HCT116 (cell line): ENCODE results near the gene MYH6. TPM values are rescaled to one million over a fixed set of nuclear protein-coding genes. Genes with fewer than 3 reads are reported as not detected.

Experiments
- ATAC-seq: fragments of 200-7000 bp; cut with Tn5 transposase; 2 replicates; pipeline ENCODE4 v1.9.1; 2020; ENCODE audit warnings: mild to moderate bottlenecking, moderate library complexity
- BruUV-seq: library from RNA; stranded (reverse); fragments of 400-500 nt; replicated peaks from 2 replicates; lab custom pipeline; 2021; lab: Mats Ljungman, UMichigan
- CTCF ChIA-PET: fragments of 300-600 bp; sonication (Branson Sonifier 250); formaldehyde crosslinking; loops from one replicate; lab custom pipeline; 2021; ENCODE audit warnings: antibody characterized with exemption; lab: Charles Lee
- POLR2A ChIA-PET: fragments of 300-600, 350-600 bp; sonication (Branson Sonifier 250); formaldehyde crosslinking; loops from one replicate; lab custom pipeline; 2021; ENCODE audit warnings: antibody characterized with exemption; lab: Charles Lee
- RAD21 ChIA-PET, 2 experiments: fragments of 300-600 bp; sonication (Branson Sonifier 250); formaldehyde crosslinking; loops; one replicate each; lab custom pipeline; 2023; ENCODE audit warnings: low total read pairs in 2 of 2; ENCODE audit not compliant: uncharacterized antibody in 2 of 2, unreplicated experiment in 2 of 2, low non-redundant PET in 1 of 2; lab: Charles Lee
- DNase-seq: peaks from one replicate; pipeline ENCODE4 v3.0.0-alpha.2; 2010; ENCODE audit warnings: low read depth, low spot score
- H2AFZ ChIP-seq: fragments of 200-600 bp; shearing (Covaris generic), sonication (generic); 2 replicates; pipeline ENCODE4 v1.6.1; 2017; ENCODE audit warnings: low read depth, mixed run types, mixed read lengths, antibody characterized with exemption, low read length; ENCODE audit not compliant: poor library complexity, severe bottlenecking
- H3K27ac ChIP-seq: 2 replicates; pipeline ENCODE4 v1.5.1; 2012; ENCODE audit warnings: low read depth, low read length
- H3K27me3 ChIP-seq: fragments of 200-600 bp; sonication (generic); 2 replicates; pipeline ENCODE4 v1.6.1; 2016; ENCODE audit warnings: mixed run types, low read length, mixed read lengths; ENCODE audit not compliant: insufficient read depth
- H3K36me3 ChIP-seq, 2 experiments: fragments of 200-500 bp in 1 of 2; fragments of 200-600 bp in 1 of 2; sonication (Bioruptor generic) in 1 of 2; sonication (generic) in 1 of 2; 2 replicates each; pipeline versions ENCODE4 v1.5.1 to v1.6.1; 2014 to 2016; ENCODE audit warnings: low read length in 2 of 2, inconsistent platforms in 1 of 2, mixed read lengths in 1 of 2, mixed run types in 1 of 2; ENCODE audit not compliant: insufficient read depth in 2 of 2, control insufficient read depth in 1 of 2
- H3K4me1 ChIP-seq, 2 experiments: fragments of 200-600 bp in 1 of 2; sonication (generic) in 1 of 2; 2 replicates each; pipeline versions ENCODE4 v1.5.1 to v1.6.1; 2012 to 2017; ENCODE audit warnings: low read length in 2 of 2, inconsistent platforms in 1 of 2, mild to moderate bottlenecking in 1 of 2, mixed read lengths in 1 of 2, mixed run types in 1 of 2, moderate library complexity in 1 of 2; ENCODE audit not compliant: insufficient read depth in 2 of 2, control insufficient read depth in 1 of 2
- H3K4me2 ChIP-seq: fragments of 200-600 bp; sonication (generic); 2 replicates; pipeline ENCODE4 v1.6.1; 2017; ENCODE audit warnings: mixed run types, low read length, mixed read lengths
- H3K4me3 ChIP-seq, 2 experiments: fragments of 200-600 bp in 1 of 2; sonication (generic) in 1 of 2; replicated peaks in 1 of 2; 2 replicates each; pipeline ENCODE4 v1.5.1; 2011 to 2016; ENCODE audit warnings: low read length in 2 of 2, control low read depth in 1 of 2, low read depth in 1 of 2, mild to moderate bottlenecking in 1 of 2, mixed read lengths in 1 of 2, mixed run types in 1 of 2
- H3K79me2 ChIP-seq: fragments of 200-600 bp; sonication (generic); 2 replicates; pipeline ENCODE4 v1.6.1; 2017; ENCODE audit warnings: mild to moderate bottlenecking, mixed run types, low read length, moderate library complexity, mixed read lengths; ENCODE audit not compliant: insufficient read depth
- H3K9ac ChIP-seq: fragments of 200-600 bp; sonication (generic); 2 replicates; pipeline ENCODE4 v1.6.1; 2016; ENCODE audit warnings: low read length, mixed read lengths
- H3K9me2 ChIP-seq: fragments of 200-600 bp; sonication (generic), shearing (Covaris generic); 2 replicates; pipeline ENCODE4 v1.6.1; 2017; ENCODE audit warnings: mixed run types, mild to moderate bottlenecking, moderate library complexity; ENCODE audit not compliant: insufficient read depth
- H3K9me3 ChIP-seq, 2 experiments: fragments of 200-500 bp in 1 of 2; fragments of 200-600 bp in 1 of 2; sonication (Bioruptor generic) in 1 of 2; sonication (generic) in 1 of 2; 2 replicates each; pipeline ENCODE4 v1.6.1; 2014 to 2017; ENCODE audit warnings: low read length in 2 of 2, mixed read lengths in 2 of 2, inconsistent platforms in 1 of 2, low read depth in 1 of 2, mild to moderate bottlenecking in 1 of 2, mixed run types in 1 of 2, moderate library complexity in 1 of 2; ENCODE audit not compliant: control insufficient read depth in 1 of 2, insufficient read depth in 1 of 2
- H4K20me1 ChIP-seq: fragments of 200-600 bp; sonication (generic), shearing (Covaris generic); 2 replicates; pipeline ENCODE4 v1.6.1; 2017; ENCODE audit warnings: mixed run types, mild to moderate bottlenecking, moderate library complexity; ENCODE audit not compliant: insufficient read depth
- CBX3 ChIP-seq: IDR thresholded peaks from 2 replicates; pipeline ENCODE4 v1.6.1; 2012; ENCODE audit warnings: low read depth
- EZH2 ChIP-seq: fragments of 200-600 bp; sonication (generic); IDR thresholded peaks from 2 replicates; pipeline ENCODE4 v1.6.1; 2017; ENCODE audit warnings: antibody characterized with exemption, mixed run types
- RAD21 ChIP-seq: IDR thresholded peaks from 2 replicates; pipeline ENCODE4 v1.6.1; 2012; ENCODE audit warnings: low read depth, mild to moderate bottlenecking
- ZFX ChIP-seq: fragments of 450-650 bp; IDR thresholded peaks from 2 replicates; pipeline ENCODE4 v1.6.1; 2017
- intact Hi-C: fragments of 100-400 bp; cut with micrococcal nuclease; formaldehyde crosslinking; loops from 2 replicates; pipeline ENCODE4 v1.10.0; 2022
- total RNA-seq: library from RNA; stranded (reverse); gene quantifications from one replicate; pipeline ENCODE4 v1.2.1, GENCODE V29; 2021; ENCODE audit not compliant: unreplicated experiment
- TF ChIP-seq, protein P1 (sequence below), 3 experiments: fragments of 200-600 bp in 1 of 3; sonication (generic) in 1 of 3; IDR thresholded peaks in 2 of 3; conservative IDR thresholded peaks in 1 of 3; 2 replicates each; pipeline ENCODE4 v1.5.1; 2012 to 2017; ENCODE audit warnings: low read depth in 2 of 3, low read length in 2 of 3, antibody characterized with exemption in 1 of 3, borderline replicate concordance in 1 of 3, control low read depth in 1 of 3, mild to moderate bottlenecking in 1 of 3, mixed read lengths in 1 of 3, mixed run types in 1 of 3, moderate library complexity in 1 of 3; ENCODE audit not compliant: insufficient read depth in 1 of 3

The MYH6 gene
- total RNA-seq, 1 experiment from 2014 or later = not detected

DNA sequence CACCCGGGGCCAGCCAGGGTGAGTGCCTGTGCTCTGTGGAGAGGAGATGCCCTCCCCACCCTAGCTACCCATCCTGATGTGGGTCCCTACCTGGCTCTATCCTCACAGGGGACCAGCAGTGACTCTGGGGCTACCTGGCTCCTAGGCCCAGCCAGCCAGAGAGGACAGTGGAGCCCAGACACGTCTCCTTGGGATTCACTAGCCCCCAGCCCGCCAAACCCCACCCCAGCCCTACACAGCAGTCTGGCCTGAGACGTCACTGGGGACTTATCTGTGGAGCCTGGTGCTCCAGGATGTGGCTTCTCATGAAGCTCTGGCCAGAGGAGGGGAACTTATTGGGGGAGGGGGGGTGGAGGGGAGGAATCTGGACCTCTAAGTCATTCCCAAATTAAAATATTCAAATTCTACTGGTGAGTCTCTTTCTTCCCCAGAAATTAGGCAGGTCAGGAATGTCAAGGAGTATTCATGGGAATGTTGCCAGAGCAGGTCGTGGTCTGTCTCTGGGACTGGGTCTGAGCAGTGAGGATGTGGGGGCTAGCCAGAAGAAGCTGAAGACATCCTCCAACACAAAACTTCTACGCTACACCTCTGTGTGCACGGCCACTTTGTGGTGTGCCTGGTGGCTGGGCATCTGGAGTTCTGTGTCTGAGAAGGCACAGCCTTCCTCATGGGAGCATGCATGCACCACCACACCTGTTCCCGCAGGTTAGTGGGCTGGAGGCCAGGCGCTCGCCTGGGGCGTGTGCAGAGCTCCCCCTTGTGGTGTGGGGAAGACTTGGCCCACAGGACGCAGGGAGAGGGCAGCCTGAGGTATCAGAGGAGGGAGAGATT is 28.5 kb downstream of the MYH6 start:
- ChIA-PET RAD21 (interaction anchor here (1.5 to 1.6 kb wide), 2 partner anchors 19 to 53 kb away, joined by 6 to 8 read pairs; no protein-coding TSS in a partner anchor), POLR2A (interaction anchor here (0.8 to 1.3 kb wide), 2 partner anchors 54 to 256 kb away, joined by 3 read pairs; no protein-coding TSS in a partner anchor), CTCF (interaction anchor here (0.6 to 3.1 kb wide), 24 partner anchors 9 to 317 kb away, joined by 3 to 24 read pairs (median 4); partner anchors contain the start of genes PABPN1 and SLC22A17)
- H3K9me2 ChIP-seq = no peaks in the 10 kb centered on the region
- H3K4me2 ChIP-seq = no peak overlapping the region
- BruUV-seq = no TSS peak
- H3K9ac ChIP-seq = no peak overlapping the region
- no peak overlapping the region for H3K4me3 ChIP-seq
- no peaks in the 10 kb centered on the region for H3K9me3 ChIP-seq
- no peaks in the 10 kb centered on the region for H3K79me2 ChIP-seq
- DNase-seq (peak; percentile 40), ATAC-seq (peak; percentile 96)
- no peaks in the 10 kb centered on the region for H4K20me1 ChIP-seq
- TF ChIP-seq, protein P1, sequence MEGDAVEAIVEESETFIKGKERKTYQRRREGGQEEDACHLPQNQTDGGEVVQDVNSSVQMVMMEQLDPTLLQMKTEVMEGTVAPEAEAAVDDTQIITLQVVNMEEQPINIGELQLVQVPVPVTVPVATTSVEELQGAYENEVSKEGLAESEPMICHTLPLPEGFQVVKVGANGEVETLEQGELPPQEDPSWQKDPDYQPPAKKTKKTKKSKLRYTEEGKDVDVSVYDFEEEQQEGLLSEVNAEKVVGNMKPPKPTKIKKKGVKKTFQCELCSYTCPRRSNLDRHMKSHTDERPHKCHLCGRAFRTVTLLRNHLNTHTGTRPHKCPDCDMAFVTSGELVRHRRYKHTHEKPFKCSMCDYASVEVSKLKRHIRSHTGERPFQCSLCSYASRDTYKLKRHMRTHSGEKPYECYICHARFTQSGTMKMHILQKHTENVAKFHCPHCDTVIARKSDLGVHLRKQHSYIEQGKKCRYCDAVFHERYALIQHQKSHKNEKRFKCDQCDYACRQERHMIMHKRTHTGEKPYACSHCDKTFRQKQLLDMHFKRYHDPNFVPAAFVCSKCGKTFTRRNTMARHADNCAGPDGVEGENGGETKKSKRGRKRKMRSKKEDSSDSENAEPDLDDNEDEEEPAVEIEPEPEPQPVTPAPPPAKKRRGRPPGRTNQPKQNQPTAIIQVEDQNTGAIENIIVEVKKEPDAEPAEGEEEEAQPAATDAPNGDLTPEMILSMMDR (IDR thresholded peaks at IDR 0.05 in 2 of 3, conservative IDR thresholded peaks at IDR 0.05 in 1 of 3; ENCODE audit: borderline replicate concordance in 1 of 3, insufficient read depth in 1 of 3, low read depth in 2 of 3, low read length in 2 of 3) = peak; percentile 90 to 99 (median 98)
- TF ChIP-seq RAD21 (peak; percentile 93), CBX3 (no peak), ZFX (no peak), EZH2 (no peak)
- no peaks in the 10 kb centered on the region for H3K36me3 ChIP-seq
- no peaks in the 10 kb centered on the region for H3K4me1 ChIP-seq
- H2AFZ ChIP-seq = no peak overlapping the region
- no peak overlapping the region for H3K27ac ChIP-seq
- intact Hi-C loops = loop anchor here (1.0 to 5.0 kb wide), 3 partner anchors 51 to 257 kb away; no protein-coding TSS in a partner anchor
- H3K27me3 ChIP-seq = 0 out of 2 replicates have a peak, but pooled peaks cover 6% of the 10 kb centered on the region
